OCI-LY1 (cell line): ENCODE data around the gene SUSD1.

ENCODE experiments used
- CTCF ChIP-seq: fragments of 200-600 bp; sonication (generic), shearing (Covaris generic); IDR thresholded peaks from 2 replicates; pipeline ENCODE4 v1.5.1; 2017; ENCODE audit warnings: mild to moderate bottlenecking, antibody characterized with exemption, low read length, moderate library complexity, mixed read lengths
- EZH2 ChIP-seq: fragments of 200-600 bp; sonication (generic), shearing (Covaris generic); IDR thresholded peaks from 2 replicates; pipeline ENCODE4 v1.8.0; 2017; ENCODE audit warnings: borderline replicate concordance, mixed run types, mild to moderate bottlenecking, antibody characterized with exemption, low read length, moderate library complexity, mixed read lengths

GRCh38 chr9:112110777-112111113 lies 64.4 kb downstream of the SUSD1 start:
- TF ChIP-seq EZH2 (no peak), CTCF (no peak)
